ENCODE measurements around the gene PPP6R2. TPM values are rescaled to one million over a fixed set of nuclear protein-coding genes. Genes with fewer than 3 reads are reported as not detected.

Gene PPP6R2
- polyA plus RNA-seq, 1 donor (not counting 4 experiments of a cell fraction or from before 2014, with no cell fraction given), result 19.8 TPM

- no peaks in the 10 kb centered on the region for H3K9me3 ChIP-seq (ENCODE audit: control insufficient read depth, low read depth, low read length)
- no peak for DNase-seq (ENCODE audit: low read depth, low spot score)
- no peaks in the 10 kb centered on the region for H3K9me1 ChIP-seq (ENCODE audit: control insufficient read depth, extremely low read depth, insufficient read depth, low read length)
- H3K79me2 ChIP-seq (ENCODE audit: control insufficient read depth, insufficient read depth, low read length), result no peaks in the 10 kb centered on the region
- peaks cover 5% of the 10 kb centered on the region for H4K20me1 ChIP-seq (ENCODE audit: control insufficient read depth, extremely low read depth, insufficient read depth, low read length)
- peaks cover 9% of the 10 kb centered on the region for H3K4me1 ChIP-seq (ENCODE audit: control insufficient read depth, extremely low read depth, insufficient read depth, low read length)
- H3K4me2 ChIP-seq (ENCODE audit: control insufficient read depth, extremely low read depth, insufficient read depth, low read depth, low read length), result no peak overlapping the region
- no peak overlapping the region for H2AFZ ChIP-seq (ENCODE audit: control insufficient read depth, low read length)
- no peaks in the 10 kb centered on the region for H3K27me3 ChIP-seq (ENCODE audit: control insufficient read depth, extremely low read depth, insufficient read depth, low read length)
- TF ChIP-seq, protein P1, sequence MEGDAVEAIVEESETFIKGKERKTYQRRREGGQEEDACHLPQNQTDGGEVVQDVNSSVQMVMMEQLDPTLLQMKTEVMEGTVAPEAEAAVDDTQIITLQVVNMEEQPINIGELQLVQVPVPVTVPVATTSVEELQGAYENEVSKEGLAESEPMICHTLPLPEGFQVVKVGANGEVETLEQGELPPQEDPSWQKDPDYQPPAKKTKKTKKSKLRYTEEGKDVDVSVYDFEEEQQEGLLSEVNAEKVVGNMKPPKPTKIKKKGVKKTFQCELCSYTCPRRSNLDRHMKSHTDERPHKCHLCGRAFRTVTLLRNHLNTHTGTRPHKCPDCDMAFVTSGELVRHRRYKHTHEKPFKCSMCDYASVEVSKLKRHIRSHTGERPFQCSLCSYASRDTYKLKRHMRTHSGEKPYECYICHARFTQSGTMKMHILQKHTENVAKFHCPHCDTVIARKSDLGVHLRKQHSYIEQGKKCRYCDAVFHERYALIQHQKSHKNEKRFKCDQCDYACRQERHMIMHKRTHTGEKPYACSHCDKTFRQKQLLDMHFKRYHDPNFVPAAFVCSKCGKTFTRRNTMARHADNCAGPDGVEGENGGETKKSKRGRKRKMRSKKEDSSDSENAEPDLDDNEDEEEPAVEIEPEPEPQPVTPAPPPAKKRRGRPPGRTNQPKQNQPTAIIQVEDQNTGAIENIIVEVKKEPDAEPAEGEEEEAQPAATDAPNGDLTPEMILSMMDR (optimal IDR thresholded peaks at IDR 0.05 in 1 of 3, IDR thresholded peaks at IDR 0.05 in 1 of 3, conservative IDR thresholded peaks at IDR 0.05 in 1 of 3; ENCODE audit: extremely low read depth in 1 of 3, insufficient read depth in 2 of 3, low read length in 3 of 3), result no peak
- no peak for TF ChIP-seq EZH2 (IDR thresholded peaks at IDR 0.05; ENCODE audit: low read length)
- H3K4me3 ChIP-seq (ENCODE audit: control insufficient read depth in 2 of 3, extremely low read depth in 1 of 3, insufficient read depth in 2 of 3, low read depth in 1 of 3, low read length in 3 of 3), result no peak overlapping the region
- H3K27ac ChIP-seq (ENCODE audit: control insufficient read depth, insufficient read depth, low read length), result no peak overlapping the region
- FAIRE-seq, result no peak
- dilution Hi-C loops (cut with MboI; ENCODE audit: extremely low pct_ligation_motif_present, low sequenced_read_pairs), result no loop called here
- H3K36me3 ChIP-seq (ENCODE audit: control insufficient read depth in 2 of 2, extremely low read depth in 1 of 2, insufficient read depth in 2 of 2, low read length in 2 of 2), result peaks cover 9 to 31% of the 10 kb centered on the region in 2 experiments
- H3K9ac ChIP-seq (ENCODE audit: control insufficient read depth, extremely low read depth, insufficient read depth, low read length), result no peak overlapping the region
Observed at GRCh38 chr22:50439314-50439870, 96.3 kb downstream of the PPP6R2 start.

- no peak overlapping the region for H3K4me2 ChIP-seq (ENCODE audit: control insufficient read depth, extremely low read depth, insufficient read depth, low read depth, low read length)
- FAIRE-seq, result no peak
- no peaks in the 10 kb centered on the region for H3K27me3 ChIP-seq (ENCODE audit: control insufficient read depth, extremely low read depth, insufficient read depth, low read length)
- no peaks in the 10 kb centered on the region for H3K9me3 ChIP-seq (ENCODE audit: control insufficient read depth, low read depth, low read length)
- H3K36me3 ChIP-seq (ENCODE audit: control insufficient read depth in 2 of 2, extremely low read depth in 1 of 2, insufficient read depth in 2 of 2, low read length in 2 of 2), result peaks cover 11 to 30% of the 10 kb centered on the region in 2 experiments
- TF ChIP-seq, protein P1 (optimal IDR thresholded peaks at IDR 0.05 in 1 of 3, IDR thresholded peaks at IDR 0.05 in 1 of 3, conservative IDR thresholded peaks at IDR 0.05 in 1 of 3; ENCODE audit: extremely low read depth in 1 of 3, insufficient read depth in 2 of 3, low read length in 3 of 3), result no peak
- no peak for TF ChIP-seq EZH2 (IDR thresholded peaks at IDR 0.05; ENCODE audit: low read length)
- no peaks in the 10 kb centered on the region for H3K9me1 ChIP-seq (ENCODE audit: control insufficient read depth, extremely low read depth, insufficient read depth, low read length)
- H3K9ac ChIP-seq (ENCODE audit: control insufficient read depth, extremely low read depth, insufficient read depth, low read length), result no peak overlapping the region
- no peak overlapping the region for H3K4me3 ChIP-seq (ENCODE audit: control insufficient read depth in 2 of 3, extremely low read depth in 1 of 3, insufficient read depth in 2 of 3, low read depth in 1 of 3, low read length in 3 of 3)
- peaks cover 9% of the 10 kb centered on the region for H3K4me1 ChIP-seq (ENCODE audit: control insufficient read depth, extremely low read depth, insufficient read depth, low read length)
- peaks cover 5% of the 10 kb centered on the region for H4K20me1 ChIP-seq (ENCODE audit: control insufficient read depth, extremely low read depth, insufficient read depth, low read length)
- no peak for DNase-seq (ENCODE audit: low read depth, low spot score)
- H2AFZ ChIP-seq (ENCODE audit: control insufficient read depth, low read length), result no peak overlapping the region
- no peaks in the 10 kb centered on the region for H3K79me2 ChIP-seq (ENCODE audit: control insufficient read depth, insufficient read depth, low read length)
- dilution Hi-C loops (cut with MboI; ENCODE audit: extremely low pct_ligation_motif_present, low sequenced_read_pairs), result no loop called here
- no peak overlapping the region for H3K27ac ChIP-seq (ENCODE audit: control insufficient read depth, insufficient read depth, low read length)
Observed at GRCh38 chr22:50439871-50440331, 96.8 kb downstream of the PPP6R2 start.

Measured in keratinocyte (primary cell).